NCI-H1105 (cell line): ENCODE data around the gene CCR6.

Experiments
- DNase-seq: peaks from one replicate; lab custom pipeline; 2025; lab: John Stamatoyannopoulos, UW

The CCR6 gene

GRCh38 chr6:167120583-167120903, 2.4 kb upstream of the CCR6 start:
- DNase-seq = no peak

- no peak for DNase-seq
Observed at GRCh38 chr6:167121335-167121841, 1.5 kb upstream of the CCR6 start.

- no peak for DNase-seq
Observed at GRCh38 chr6:167122041-167122826, 662 bp upstream of the CCR6 start.

GRCh38 chr6:167124753-167125152, 1.9 kb downstream of the CCR6 start:
- DNase-seq = no peak

- no peak for DNase-seq
Observed at GRCh38 chr6:167125410-167125809, 2.5 kb downstream of the CCR6 start.

GRCh38 chr6:167125855-167126349, 3.0 kb downstream of the CCR6 start:
- DNase-seq = no peak

- DNase-seq = no peak
Observed at GRCh38 chr6:167127785-167128531, 5.1 kb downstream of the CCR6 start.

- DNase-seq = no peak
Observed at GRCh38 chr6:167129159-167129558, 6.3 kb downstream of the CCR6 start.

- no peak for DNase-seq
Observed at GRCh38 chr6:167129562-167129961, 6.7 kb downstream of the CCR6 start.

- no peak for DNase-seq
Observed at GRCh38 chr6:167130008-167130677, 7.2 kb downstream of the CCR6 start.

GRCh38 chr6:167130712-167131684, 8.1 kb downstream of the CCR6 start:
- DNase-seq = no peak

GRCh38 chr6:167134448-167135328, 11.8 kb downstream of the CCR6 start:
- DNase-seq = no peak

GRCh38 chr6:167136376-167136775, 13.5 kb downstream of the CCR6 start:
- DNase-seq = no peak

GRCh38 chr6:167137081-167137480, 14.2 kb downstream of the CCR6 start:
- DNase-seq = no peak

- peak; percentile 31 for DNase-seq
Observed at GRCh38 chr6:167137881-167138280, 15.0 kb downstream of the CCR6 start.

- DNase-seq = no peak
Observed at GRCh38 chr6:167139761-167140160, 16.9 kb downstream of the CCR6 start.

- no peak for DNase-seq
Observed at GRCh38 chr6:167140589-167141474, 17.9 kb downstream of the CCR6 start.

GRCh38 chr6:167141667-167142432, 19.0 kb downstream of the CCR6 start:
- peak; percentile 64 for DNase-seq

- DNase-seq = no peak
Observed at GRCh38 chr6:167142433-167142761, 19.5 kb downstream of the CCR6 start.
